ENCODE results near the gene BDP1.
A peak's percentile ranks its signal among the peaks of the same experiment; 100 is the strongest.
"Not testable (repeated sequence)": the region's sequence is repeated elsewhere in the genome, so short reads cannot be mapped to it uniquely, and the experiment has no call there.

The BDP1 gene, protein sequence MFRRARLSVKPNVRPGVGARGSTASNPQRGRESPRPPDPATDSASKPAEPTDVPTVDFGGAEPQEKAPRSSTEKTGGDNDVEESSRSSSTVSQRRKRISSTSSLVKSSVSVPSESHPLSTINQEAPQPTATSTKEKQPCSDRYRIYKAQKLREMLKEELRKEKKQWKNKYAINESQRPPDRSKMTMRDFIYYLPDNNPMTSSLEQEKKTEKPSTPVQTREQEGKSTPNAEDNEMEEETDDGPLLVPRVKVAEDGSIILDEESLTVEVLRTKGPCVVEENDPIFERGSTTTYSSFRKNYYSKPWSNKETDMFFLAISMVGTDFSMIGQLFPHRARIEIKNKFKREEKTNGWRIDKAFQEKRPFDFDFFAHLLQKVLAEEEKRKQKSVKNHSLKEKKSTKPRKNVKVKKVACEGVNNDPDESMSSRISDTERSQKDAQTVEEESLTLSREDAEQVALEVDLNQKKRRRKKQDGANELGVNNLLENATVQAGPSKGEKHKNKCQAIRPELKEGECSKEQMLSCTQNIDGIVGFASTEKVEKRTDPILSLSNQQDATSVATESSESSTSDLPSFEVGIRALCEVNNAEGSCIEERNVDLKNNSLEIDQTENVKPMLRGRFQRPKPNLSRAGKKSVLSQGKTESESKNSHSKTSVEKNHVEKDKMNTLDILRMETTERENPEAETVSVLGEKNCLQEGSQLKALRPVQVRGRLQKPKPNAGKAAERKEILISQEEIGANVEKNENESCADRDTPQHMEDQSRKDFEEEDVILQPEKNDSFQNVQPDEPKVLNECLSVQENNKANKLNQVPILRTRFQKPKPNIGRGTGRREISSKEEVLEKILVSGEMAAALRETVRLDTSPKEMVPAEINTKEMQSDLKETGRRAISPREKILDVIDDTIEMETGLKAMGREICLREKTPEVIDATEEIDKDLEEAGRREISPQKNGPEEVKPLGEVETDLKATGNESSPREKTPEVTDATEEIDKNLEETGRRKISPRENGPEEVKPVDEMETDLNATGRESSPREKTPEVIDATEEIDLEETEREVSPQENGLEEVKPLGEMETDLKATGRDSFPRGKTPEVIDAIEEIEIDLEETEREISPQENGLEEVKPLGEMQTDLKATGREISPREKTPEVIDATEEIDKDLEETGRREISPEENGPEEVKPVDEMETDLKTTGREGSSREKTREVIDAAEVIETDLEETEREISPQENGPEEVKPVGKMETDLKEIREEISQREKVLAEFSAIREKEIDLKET (N-terminal part only)

GRCh38 chr5:71455427-71456361, at the start of gene BDP1:
Gene BDP1, plus strand, starts transcription at chr5:71455651. Its CDS starts 227 bp downstream, at chr5:71455878.
- peak; percentile 85 to 88 for DNase-seq

GRCh38 chr5:71410088-71410487, 45.4 kb upstream of the BDP1 start:
- DNase-seq = not testable (repeated sequence)

DNA sequence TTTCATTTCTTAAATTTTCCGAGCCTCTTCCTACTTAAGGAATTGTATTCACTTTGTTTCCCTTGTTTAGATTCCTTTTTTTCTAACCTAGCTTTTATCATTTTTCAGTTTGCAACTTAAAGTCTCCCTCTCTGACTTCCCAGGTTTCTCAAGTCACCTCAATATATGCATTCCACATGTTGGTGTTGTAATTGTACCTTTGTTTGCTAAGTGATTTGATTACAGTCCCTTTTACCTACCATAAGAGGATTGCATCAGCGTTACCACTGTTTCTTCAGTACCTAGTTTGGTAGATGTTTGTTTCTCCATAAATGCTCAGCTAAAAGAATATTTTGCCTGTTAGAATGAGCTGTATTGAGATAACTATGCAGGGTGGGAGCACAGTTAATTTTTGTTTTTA, 39.8 kb upstream of the BDP1 start:
- DNase-seq = not testable (repeated sequence)

- DNase-seq = not testable (repeated sequence)
These were observed 37.4 kb upstream of the BDP1 start for GRCh38 chr5:71418026-71418425.

- peak in 1 of 2 experiments; percentile 31 for DNase-seq
These were observed 34.2 kb upstream of the BDP1 start for GRCh38 chr5:71421278-71421677.

- peak in 1 of 2 experiments; percentile 5 for DNase-seq
These were observed 31.6 kb upstream of the BDP1 start for GRCh38 chr5:71423896-71424295.

- not testable (repeated sequence) for DNase-seq
These were observed 28.6 kb upstream of the BDP1 start for GRCh38 chr5:71426686-71427474.

DNA sequence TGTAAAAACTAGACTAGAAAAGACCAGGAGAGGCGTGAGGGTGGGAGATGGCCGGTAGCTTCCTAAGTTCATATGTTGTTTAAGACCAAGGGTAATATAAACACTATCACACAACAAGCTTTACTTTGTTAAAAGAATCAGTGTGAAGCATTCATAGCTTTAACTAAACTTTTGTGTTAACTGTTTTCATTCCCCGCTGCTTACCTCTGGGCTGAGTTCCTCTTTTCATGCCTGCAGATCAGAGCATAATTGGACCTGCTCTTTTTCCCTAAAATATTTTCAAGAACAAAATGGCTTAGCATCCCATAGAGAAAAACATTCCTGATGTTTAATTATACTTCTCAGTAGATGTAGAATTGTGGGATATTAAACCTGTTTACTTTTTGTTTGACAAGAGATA, 23.0 kb upstream of the BDP1 start:
- not testable (repeated sequence) for DNase-seq

DNA sequence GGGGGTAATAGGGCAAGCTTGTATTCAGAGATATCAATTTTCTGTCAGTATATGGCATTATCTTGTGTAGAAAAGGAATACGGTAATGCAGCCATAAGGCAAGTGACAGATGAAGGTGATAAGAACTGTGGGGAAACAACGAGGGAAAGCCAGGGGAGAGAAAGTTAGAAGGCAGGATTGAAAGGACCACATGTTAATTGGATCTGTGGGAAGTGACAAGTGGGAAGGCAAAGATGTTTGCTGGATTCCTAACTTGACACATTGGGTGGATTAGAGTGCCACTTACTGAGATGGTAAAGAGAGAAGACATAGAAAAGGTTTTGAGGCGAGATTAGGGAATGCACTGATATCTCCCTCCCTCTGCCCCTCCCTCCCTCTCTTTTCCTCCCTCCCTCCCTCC, 20.6 kb upstream of the BDP1 start:
- peak; percentile 45 to 71 for DNase-seq

GRCh38 chr5:71441564-71441963, 13.9 kb upstream of the BDP1 start:
- not testable (repeated sequence) for DNase-seq

- not testable (repeated sequence) for DNase-seq
These were observed 11.6 kb upstream of the BDP1 start for GRCh38 chr5:71443891-71444290.

- not testable (repeated sequence) for DNase-seq
These were observed 10.4 kb upstream of the BDP1 start for GRCh38 chr5:71445015-71445414.

- DNase-seq = not testable (repeated sequence)
These were observed 9.8 kb upstream of the BDP1 start for GRCh38 chr5:71445523-71446152.

- DNase-seq = not testable (repeated sequence)
These were observed 8.8 kb upstream of the BDP1 start for GRCh38 chr5:71446540-71447216.

DNA sequence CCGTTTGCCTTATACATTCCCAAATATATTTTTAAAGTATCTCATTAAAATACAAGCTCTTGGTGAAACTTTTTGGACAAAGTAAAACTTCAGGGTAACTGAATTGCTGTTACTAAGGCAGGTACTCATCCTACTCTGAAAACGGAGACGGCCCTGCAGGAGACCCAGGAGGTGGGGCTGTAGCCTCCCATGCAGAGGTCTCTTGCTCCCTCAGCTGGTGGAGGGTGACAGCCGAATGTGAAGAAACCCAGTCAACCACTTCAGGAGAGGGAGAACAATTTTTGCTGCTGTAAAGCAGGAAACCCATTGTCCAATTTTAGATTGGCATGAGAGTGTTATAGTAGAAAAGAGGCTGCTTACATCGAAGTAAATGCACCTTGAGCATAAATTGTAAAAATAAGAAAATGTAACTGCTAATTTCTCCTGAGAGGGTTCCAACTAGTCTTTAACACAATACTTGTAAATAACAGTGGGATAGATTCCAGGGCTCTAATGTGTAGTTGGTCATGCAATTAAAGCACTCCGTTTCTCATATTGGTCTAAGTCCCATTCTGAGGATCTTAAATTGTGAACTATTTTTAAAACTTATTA, 8.1 kb upstream of the BDP1 start:
- peak; percentile 12 to 76 for DNase-seq

DNA sequence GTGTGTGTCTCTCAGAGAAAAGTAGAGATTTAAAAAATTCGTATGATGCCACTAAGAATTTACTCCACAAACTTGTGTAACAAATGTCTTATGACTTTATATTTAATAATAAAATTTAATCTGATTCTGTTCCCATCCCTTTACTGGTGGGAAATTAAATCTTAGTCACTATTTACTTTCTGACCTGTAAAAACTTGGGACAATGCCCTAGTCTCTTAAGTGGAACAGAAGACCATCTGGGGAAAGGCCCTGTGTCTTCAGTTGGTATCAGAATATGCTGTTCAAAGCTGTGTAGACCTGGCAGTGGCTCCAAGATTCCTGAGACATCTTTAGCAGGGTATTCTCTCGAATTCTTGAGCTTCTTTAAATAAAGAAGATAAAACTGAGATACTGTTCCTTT, 2.6 kb upstream of the BDP1 start:
- no peak for DNase-seq

- no peak for DNase-seq
These were observed 538 bp upstream of the BDP1 start for GRCh38 chr5:71454913-71455312.

DNA sequence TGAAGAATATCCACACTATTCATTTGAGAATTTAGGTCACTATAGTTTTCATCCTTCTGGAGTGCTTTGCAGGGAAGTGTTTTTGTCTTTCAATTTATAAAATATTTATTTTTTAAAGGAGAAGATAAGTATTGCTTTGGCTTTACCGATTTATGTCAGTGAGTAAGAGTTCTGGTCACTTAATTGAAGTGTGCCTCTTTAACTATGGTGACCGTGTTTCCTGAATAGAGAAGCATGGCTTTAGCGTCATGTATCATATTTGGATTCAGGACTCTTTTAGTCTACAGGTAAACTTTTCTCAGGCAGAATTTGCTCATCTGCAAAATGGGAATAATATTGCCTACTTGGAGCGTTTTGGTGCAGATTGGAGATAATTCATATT, 902 bp downstream of the BDP1 start:
- DNase-seq = peak in 1 of 2 experiments; percentile 36

GRCh38 chr5:71457106-71457505, 1.7 kb downstream of the BDP1 start:
- DNase-seq = no peak
